Amniotic stem cell (primary cell): ENCODE data around the gene DPT.
"Not testable (repeated sequence)": the region's sequence is repeated elsewhere in the genome, so short reads cannot be mapped to it uniquely, and the experiment has no call there.

ENCODE experiments used
- DNase-seq: peaks from one replicate; lab custom pipeline; 2025; lab: John Stamatoyannopoulos, UW

DPT gene

DNA sequence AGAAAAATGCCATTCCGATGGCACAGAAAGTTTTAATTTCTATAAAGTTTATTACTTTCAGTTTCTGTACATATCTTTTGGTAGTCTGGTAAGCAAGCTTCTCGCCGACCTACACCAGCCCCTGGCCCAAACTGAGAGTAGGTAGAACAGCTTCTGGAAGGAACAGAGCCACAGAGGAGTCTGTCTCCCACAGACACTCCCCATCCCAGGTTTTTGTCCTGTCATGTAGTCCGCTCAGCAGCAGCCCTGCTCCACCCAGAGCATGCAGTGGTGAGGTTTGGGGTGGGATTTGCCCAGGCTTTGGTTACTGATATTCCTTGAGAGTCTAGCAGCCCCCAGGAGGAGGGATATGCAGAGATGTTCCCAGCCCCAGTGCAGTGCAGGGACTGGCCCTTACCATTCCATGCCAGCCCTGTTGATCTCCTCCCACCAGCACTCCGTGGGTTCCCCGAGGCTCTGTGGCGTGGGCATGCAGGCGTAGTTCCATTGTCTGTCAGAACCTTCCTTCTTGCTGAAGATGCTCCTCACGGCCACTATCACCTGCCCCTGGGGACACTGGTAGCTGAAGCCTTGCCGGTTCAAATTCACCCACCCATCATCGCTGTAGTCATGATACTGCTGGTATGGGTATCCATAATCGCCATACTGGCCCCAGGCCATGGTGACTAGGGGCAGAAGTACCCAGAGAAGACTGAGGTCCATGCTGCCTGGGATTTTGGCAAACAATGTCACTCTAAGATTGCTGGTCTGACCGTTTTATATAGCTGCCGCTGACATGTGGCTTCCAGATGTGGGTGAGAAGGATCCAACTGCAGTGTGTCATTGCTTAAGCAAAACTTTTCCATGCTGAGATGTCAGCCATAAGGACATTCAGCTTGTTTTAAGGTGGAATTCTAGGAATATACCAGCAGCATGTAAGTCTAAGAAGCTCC lies at the start of gene DPT:
Gene DPT, minus strand, starts transcription at position 734 of the 932 bp plus-strand sequence. Its CDS starts 32 bp downstream, at position 702.
- no peak for DNase-seq

DNA sequence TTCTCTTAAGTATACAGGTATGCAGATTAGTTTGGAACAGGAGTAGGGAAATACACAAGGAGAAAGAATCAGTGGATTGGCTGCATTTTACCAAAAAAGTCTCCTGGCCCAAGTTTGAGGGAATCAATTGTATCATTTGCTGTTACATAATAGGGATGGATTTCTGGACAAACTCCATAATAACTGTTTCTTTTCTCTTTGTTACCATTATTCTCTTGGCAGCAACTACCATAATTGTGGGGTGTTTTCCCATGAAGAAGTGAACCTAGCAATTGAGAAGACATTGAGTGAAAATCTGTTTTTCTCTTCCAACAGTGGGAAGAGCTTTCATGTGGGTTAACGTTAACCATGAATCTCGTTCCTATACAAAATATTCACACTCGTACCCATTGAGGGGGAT lies 46.4 kb upstream of the DPT start:
- DNase-seq: no peak

DNA sequence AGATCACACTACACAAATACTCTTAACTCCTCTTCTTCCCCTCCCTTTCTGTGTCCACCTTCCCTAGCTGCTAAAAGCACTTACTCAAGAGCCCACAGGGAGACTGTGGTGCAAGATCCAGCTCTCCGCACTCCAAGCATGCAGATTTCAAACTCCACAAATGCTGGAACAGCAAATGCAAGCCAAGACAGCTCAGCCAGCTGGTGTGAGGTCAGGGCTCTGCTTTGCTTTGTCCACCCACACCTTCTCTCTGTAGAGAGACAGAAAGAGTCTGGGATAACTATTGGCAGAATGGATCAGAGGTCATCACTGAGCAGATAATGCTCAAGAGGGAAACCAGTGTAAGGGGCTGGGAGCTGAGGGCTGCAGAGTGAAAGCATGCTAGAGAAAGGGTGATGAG lies 45.2 kb upstream of the DPT start:
- no peak for DNase-seq

DNA sequence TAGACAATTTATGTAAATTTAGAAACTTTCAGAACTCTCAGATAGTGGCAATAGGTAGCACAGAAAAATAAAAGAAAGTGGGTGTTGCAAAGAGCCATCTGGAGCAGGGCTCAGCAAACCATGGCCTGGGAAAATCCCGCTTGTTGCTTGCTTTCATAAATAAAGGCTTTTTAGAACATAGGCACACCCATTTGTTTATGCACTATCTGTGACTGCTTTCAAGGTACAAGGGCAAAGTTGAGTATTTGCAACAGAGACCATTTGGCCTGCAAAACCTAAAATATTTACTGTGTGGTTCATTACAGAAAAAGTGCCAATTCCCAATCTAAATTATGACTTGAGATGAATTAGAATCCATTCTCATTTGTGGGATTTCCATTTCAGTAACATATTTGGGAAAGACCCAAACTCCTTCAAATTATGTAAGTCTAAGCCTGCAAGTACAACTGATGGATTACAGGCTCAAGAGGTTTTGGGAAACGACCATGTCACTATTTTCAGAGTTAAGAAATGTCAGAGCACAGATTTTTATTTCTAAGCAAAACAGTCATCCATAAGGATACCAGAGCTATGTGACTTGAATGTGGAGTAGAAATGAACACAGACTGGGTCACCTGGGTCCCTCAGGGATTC lies 43.5 kb upstream of the DPT start:
- DNase-seq: no peak

DNA sequence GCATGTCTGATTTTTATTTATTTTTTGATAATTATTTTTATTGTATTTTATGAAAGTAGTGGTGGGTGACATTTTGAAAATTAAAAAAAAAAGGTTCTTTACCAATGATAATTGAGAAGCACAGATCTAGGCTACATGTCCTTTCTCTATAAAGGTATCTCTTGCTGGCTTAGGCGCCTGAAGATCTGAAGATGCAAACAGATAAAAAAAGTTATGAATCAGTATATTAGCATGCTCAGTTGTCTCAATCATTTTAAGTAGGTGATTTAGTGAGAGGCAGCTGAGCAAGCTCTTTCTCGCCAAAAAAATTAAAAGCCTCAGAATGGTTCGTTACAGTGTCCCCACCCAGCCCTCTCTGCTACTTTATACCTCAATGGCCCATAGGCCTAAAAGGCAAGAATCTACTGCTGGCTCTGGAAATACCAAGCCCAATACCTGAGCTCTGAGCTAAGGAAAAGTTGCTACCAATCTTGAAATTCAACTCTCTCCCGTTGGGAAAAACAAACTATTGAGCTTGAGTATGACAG lies 42.2 kb upstream of the DPT start:
- DNase-seq: no peak

DNA sequence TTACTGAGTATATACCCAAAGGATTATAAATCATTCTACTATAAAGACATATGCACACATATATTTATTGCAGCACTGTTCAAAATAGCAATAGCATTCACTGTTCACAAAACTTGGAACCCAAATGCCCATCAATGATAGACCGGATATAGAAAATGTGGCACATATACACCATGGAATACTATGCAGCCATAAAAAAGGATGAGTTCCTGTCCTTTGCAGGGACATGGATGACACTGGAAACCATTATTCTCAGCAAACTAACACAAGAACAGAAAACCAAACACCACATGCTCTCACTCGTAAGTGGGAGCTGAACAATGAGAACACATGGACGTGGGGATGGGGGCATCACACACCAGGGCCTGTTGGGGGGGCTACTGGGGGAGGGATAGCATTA lies 40.9 kb upstream of the DPT start:
- DNase-seq: not testable (repeated sequence)

DNA sequence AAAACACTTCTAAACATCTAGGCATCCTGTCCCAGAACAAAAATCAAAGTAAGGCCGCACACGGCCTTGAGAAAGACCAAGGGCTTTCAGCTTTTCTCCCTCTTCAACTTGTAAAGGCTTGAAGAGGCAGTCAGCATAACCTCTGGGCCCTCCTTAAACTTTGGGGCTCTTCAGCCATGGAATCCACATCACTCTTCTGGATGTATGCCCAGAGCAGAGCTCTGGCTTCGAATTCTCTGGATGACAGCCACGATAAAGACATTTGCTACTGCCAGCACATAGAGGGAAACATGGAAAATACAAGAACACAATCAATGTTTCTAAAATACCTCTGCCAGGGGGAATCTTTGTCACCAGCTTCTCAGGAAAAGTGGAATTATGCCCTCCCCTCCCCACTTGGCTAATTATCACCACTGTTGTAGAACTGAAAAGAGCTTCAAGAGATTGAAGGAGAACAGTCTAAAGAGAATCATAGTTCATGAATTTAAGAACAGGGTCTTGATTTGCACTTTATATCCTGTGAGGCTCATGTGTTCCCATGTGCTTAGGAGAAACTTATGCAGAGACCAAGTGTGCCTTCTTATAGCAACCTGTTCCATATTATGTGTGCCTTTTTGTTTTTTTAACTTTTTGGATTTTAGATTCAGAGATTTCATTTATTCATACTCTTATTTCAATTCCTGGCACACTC lies 39.0 kb upstream of the DPT start:
- DNase-seq: no peak

DNA sequence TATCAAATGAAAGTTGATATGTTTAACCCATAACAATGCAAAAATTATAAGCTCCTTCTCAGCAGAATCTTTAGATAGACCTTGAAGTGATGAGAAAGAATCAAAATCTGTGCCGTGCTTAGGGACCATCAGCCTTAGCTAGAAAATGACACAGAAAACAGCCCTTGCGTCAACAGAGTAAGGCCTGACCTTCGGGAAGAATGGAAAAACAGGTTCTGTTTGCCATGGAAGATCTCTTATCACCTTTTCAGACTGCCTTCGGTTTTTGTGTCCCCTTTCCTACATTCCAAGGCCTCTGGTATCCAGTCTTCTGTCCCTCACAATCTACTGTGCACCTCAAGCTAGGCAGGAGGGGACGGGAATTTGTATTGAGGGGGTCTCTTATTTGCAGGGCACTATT lies 37.6 kb upstream of the DPT start:
- DNase-seq: no peak

DNA sequence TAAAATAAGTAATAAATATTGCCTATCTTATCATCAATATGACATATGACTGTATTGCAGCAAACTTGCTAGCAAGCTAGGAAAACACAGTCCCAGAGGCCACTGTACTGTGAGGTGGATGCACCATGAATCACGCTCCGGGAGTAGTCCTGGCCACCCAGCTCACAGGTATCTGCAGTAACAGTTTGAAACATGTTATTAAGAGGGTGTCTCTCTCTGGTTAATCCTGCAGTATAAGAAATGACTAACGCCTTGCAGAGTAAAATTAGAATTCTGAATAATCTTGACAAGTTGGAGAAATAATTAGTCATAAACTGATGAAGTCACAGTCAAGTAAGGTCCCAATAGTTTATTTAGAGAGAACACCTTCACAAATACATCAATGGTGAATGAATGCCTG lies 34.0 kb upstream of the DPT start:
- no peak for DNase-seq

DNA sequence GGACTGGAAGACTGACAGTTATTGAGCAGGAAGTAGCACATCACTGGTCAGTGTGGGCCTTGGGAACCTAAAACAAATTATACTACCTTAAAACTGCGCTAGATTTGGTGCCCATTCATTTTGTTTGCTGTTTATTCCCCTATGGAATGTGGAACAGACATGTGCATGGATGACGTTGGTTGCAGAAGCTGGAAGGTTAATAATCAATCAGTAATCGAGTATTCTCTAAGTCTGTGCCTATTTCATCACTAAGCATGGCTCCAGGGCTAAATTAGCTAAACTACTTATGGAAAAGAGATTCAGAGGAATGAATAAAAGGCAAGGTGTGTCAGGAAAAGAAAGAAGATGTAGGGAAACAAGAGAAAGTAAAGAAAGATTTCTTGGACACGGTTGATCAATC lies 33.5 kb upstream of the DPT start:
- no peak for DNase-seq

DNA sequence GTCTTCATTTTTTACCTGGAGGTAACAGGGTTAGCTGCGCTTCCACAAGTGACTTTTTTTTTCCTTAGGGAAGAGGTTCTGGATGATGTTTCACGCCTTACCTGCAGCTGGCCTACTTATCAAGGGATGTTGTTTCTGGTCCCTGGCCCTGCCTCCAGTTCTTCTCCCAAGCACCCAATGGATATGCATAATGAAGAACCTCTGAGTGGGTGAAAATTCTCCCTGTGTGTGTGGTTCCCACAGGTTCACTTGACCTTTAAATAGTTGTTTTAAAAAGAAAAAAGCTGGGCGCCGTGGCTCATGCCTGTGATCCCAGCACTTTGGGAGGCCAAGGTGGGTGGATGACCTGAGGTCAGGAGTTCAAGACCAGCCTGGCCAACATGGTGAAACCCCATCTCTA lies 31.8 kb upstream of the DPT start:
- DNase-seq: no peak

DNA sequence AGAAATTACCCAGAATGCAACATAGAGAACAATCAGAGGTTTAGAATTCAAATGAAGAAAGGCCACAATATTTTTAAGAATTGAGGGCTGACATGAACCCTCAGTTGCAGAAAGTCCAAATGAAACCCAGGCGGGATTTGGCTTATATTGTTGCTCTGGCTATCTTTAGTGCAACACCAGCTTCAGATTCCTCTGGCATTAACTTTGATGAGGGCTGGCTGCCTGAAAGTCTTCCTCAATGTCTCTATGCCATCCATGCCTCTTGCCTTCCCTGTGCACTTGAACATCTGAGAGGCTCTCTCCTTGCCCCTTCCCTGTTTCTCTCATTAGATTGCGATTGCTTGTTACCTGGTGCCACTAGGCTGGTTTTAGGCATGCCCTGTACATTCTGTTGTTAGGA lies 31.2 kb upstream of the DPT start:
- no peak for DNase-seq

DNA sequence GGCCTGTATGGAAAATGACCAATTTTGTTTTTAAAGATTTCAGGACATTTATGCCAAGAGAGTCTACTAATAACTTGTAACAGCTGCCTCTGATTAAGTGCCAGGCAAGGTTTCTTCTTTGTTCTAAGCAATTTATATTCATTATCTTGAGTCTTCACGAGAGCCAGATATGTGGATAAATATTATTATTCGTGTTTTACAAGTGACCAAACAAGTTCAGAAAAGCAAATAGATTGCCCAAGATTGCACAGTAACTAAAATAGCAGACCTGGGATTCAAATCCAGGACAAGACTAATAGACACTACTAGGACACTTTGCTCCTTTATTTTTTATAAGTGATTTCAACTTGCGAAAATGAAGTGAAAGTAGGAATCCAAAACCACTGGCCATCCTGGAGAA lies 30.1 kb upstream of the DPT start:
- DNase-seq: no peak

DNA sequence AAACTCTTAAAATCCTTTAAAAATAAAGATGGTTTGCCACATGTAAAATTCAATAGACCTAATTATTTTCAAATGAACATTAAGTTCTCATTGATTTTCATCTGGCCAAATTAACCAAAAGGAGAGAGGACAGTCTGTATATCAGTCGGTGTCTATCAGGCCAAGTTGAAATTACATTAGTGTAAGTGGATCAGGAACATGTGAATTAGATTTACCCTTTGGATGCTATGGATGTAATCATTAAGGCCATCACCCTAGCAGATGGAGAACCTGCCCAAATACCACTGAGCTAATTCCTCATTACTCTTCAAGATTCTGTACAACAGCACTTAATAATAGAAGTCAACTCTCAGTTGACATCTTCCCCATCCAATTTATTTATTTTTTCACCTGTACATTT lies 29.5 kb upstream of the DPT start:
- DNase-seq: no peak

DNA sequence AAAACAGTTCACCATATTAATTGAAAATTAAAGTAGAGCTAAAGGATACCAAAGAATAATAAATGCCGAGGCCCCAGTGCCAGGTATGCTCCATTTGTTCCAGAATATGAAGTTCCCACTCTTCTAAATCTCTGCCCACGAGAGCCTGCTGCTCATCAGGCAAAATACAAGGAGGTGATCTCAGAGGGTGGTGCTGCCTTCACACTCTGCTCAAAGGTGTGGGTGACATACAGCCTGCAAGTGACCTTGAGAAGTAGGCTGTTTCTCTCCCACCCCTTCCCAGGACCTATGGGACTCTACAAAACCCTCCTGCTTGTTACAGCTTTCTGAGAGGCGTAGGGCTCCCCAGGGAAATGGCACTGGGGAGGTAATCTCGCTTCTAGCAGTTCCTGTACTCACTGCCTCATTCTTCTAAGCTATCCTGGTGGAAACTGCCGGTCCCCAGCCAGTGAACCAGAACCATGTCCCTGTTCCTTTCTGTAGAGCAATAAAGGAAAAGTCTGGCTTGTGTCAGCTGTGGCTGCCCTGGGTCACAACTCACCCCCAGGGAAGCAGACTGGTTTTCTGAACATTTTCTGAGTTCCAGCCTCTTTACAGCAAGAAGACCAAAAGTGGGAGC lies 26.9 kb upstream of the DPT start:
- no peak for DNase-seq

DNA sequence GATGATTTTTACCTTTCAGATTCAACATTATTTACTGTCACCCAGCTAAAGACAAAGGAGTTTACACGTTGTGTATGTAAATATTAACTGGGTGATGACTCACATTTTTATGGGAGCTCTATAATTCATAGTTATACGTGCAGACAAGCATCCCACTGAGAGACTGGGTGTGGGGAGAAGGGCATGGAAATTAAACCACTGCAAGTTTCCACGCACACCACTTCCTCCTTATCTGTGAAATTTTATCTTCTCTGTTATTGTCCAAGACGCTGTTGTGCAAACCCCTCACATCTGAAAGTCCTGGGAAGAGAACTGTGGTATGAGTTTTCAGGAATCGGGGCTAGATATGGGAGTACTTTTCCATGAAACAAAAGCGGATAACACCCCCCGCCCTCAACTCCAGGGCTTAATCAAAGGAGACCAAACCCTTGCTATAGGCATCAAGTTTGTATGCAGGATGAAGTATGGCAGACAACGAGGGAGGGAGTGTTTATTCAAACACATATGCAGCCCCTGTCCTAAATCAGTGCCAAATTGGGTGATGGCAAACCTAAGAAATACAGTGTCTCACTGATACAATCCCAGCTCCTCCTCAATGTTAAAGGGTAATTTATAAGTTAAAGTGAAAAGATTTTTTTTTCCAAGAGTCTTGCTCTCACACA lies 23.3 kb upstream of the DPT start:
- no peak for DNase-seq

DNA sequence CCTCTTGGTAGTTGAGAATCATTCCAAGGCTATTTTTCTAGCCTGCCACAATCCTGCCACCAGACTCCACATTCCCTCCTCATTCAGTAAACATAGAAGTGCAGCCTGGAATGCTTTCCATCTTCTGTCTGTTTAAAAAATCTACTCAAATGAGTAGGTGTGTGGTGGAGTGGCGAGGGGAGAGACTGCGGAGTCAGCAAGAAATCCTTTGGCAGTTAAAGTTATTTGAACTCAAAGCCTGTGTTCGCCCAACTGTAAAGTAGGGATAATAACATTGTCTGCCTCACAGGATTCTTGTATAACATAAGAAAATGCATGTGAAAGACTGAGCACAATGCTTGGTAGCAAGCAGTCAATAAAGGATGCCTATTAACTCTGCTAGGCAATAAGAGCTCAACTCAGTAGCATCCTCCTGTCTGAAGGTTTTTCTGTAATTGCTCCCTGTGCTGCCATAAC lies 22.2 kb upstream of the DPT start:
- DNase-seq: no peak

DNA sequence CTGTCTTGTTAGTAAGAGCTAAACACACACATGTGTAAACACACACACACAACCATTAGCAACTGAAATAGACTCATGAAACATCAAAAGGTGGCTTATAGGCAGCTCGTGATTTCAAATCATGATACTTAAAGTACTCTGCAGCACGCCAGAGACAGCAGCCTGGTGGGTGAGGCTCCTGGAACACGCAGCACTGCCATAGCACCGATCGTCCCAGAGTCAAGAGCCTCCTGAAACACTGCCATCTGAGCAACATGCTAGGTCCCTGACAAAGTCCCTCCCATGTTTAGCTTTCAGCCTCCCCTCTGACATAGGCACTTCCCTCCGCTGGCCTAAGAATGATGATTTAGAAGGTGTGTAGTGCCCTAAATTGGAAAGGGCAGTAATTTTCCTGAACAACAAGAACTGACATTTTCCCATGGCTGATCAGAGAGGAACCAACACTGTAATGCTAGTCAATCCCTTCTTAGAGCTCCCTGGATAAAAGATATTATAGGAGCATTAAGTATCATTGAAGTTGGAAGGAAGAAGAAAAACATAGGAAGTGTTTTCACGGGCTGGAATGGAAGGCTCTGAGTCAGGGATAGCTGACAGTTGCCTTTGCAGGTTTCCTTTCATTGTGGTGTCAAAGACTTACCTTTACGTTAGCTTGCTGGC lies 14.1 kb upstream of the DPT start:
- DNase-seq: no peak

DNA sequence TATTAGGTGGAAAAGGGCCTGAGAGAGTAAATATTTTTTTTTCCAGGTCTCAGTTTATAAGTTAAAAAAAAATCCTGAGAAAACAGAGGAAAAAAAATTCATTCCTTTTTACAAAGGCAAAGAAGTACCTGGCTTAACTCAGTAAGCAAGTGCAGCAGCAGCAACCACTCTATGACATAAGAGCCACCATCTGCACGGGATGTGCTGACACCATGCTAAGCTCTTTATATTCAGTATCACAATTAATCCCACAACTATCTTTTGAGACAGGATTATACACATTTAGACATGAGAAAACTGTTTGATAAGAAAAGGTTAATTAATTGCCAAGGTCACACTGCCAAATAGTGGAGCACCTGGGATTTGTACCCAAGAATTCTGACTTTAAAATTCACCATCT lies 13.4 kb upstream of the DPT start:
- no peak for DNase-seq

DNA sequence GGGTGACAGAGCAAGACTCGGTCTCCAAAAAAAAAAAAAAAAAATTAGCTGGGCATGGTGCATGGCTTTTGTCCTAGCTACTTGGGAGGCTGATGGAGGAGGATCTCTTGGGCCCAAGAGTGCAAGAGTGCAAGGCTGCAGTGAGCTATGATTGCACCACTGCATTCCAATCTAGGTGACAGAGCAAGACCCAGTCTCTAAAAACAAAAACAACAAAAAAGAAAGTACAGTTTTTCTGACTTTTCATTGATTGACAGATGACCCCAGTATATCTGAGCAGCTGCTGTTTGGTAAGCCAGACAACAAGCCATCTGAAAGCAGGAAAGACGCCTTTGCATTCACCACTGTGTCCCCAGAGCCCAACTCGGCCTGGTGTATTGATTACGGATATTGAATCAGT lies 10.9 kb upstream of the DPT start:
- no peak for DNase-seq

DNA sequence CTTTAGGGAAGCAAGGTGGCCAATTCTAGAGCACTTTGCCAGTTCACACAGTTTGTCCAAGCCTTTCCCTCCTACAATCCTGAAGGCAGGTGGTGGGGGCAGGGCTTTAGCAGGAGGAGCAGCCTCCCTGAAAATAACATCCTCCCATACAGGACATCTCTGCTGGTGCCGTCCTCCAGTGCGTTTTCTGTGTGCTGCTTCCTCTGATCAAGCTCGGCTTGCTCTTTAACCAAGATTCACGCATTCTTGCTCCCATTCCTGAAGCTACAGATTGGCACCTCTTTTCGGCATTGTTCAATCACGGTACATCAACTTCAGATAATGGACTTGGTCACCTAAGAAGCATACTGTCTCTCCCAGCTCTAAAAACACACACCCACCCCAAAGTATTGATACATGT lies 7.5 kb upstream of the DPT start:
- DNase-seq: no peak
